Measurements from ENCODE around the gene TUBB4B.
"Not testable (repeated sequence)": the region's sequence is repeated elsewhere in the genome, so short reads cannot be mapped to it uniquely, and the experiment has no call there.

GRCh38 chr9:137239541-137240200 is 1.4 kb upstream of the TUBB4B start:
- not testable (repeated sequence) for TF ChIP-seq CTCF (conservative IDR thresholded peaks at IDR 0.05; ENCODE audit: low read depth, low read length); POLR2A (IDR thresholded peaks at IDR 0.05; ENCODE audit: low read depth, low read length); SMC3 (IDR thresholded peaks at IDR 0.05; ENCODE audit: low read depth, low read length); RFX5 (IDR thresholded peaks at IDR 0.05; ENCODE audit: low read depth, low read length); USF2 (IDR thresholded peaks at IDR 0.05; ENCODE audit: low read depth, low read length)
- TF ChIP-seq, protein P1, sequence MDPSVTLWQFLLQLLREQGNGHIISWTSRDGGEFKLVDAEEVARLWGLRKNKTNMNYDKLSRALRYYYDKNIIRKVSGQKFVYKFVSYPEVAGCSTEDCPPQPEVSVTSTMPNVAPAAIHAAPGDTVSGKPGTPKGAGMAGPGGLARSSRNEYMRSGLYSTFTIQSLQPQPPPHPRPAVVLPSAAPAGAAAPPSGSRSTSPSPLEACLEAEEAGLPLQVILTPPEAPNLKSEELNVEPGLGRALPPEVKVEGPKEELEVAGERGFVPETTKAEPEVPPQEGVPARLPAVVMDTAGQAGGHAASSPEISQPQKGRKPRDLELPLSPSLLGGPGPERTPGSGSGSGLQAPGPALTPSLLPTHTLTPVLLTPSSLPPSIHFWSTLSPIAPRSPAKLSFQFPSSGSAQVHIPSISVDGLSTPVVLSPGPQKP (IDR thresholded peaks at IDR 0.05; ENCODE audit: borderline replicate concordance, low read depth, low read length) = not testable (repeated sequence)

Measured in IMR-90 (cell line).